GM18511 (cell line): ENCODE results near the gene WWOX.

Experiments
- ATAC-seq: cut with Tn5 transposase; IDR thresholded peaks from one replicate; pipeline ENCODE4 v1.9.1; 2021; ENCODE audit warnings: mild to moderate bottlenecking, moderate library complexity; ENCODE audit not compliant: unreplicated experiment

Gene WWOX

GRCh38 chr16:78630102-78630501, 530.6 kb downstream of the WWOX start:
- ATAC-seq = no peak

- no peak for ATAC-seq
Observed at GRCh38 chr16:78633551-78633950, 534.1 kb downstream of the WWOX start.

GRCh38 chr16:78635807-78636206, 536.4 kb downstream of the WWOX start:
- no peak for ATAC-seq

- ATAC-seq = no peak
Observed at GRCh38 chr16:78638371-78638770, 538.9 kb downstream of the WWOX start.

- ATAC-seq = peak; percentile 92
Observed at GRCh38 chr16:78639775-78640174, 540.3 kb downstream of the WWOX start.

GRCh38 chr16:78640886-78641285, 541.4 kb downstream of the WWOX start:
- ATAC-seq = no peak

GRCh38 chr16:78641433-78641832, 542.0 kb downstream of the WWOX start:
- no peak for ATAC-seq

- ATAC-seq = no peak
Observed at GRCh38 chr16:78642621-78643285, 543.3 kb downstream of the WWOX start.

- ATAC-seq = no peak
Observed at GRCh38 chr16:78645657-78646056, 546.2 kb downstream of the WWOX start.

GRCh38 chr16:78647019-78647418, 547.6 kb downstream of the WWOX start:
- no peak for ATAC-seq

- ATAC-seq = no peak
Observed at GRCh38 chr16:78647491-78647890, 548.0 kb downstream of the WWOX start.

GRCh38 chr16:78648517-78648916, 549.1 kb downstream of the WWOX start:
- ATAC-seq = no peak

- no peak for ATAC-seq
Observed at GRCh38 chr16:78650339-78651074, 551.1 kb downstream of the WWOX start.

GRCh38 chr16:78654929-78655328, 555.5 kb downstream of the WWOX start:
- no peak for ATAC-seq

- ATAC-seq = no peak
Observed at GRCh38 chr16:78655331-78656113, 556.1 kb downstream of the WWOX start.

- ATAC-seq = no peak
Observed at GRCh38 chr16:78656887-78657286, 557.4 kb downstream of the WWOX start.

- no peak for ATAC-seq
Observed at GRCh38 chr16:78659216-78659615, 559.8 kb downstream of the WWOX start.

GRCh38 chr16:78659668-78660217, 560.3 kb downstream of the WWOX start:
- ATAC-seq = no peak

GRCh38 chr16:78660795-78661194, 561.3 kb downstream of the WWOX start:
- ATAC-seq = no peak

- ATAC-seq = no peak
Observed at GRCh38 chr16:78663690-78664089, 564.2 kb downstream of the WWOX start.
